Mesothelial cell of epicardium (in vitro differentiated cells): Measurements from ENCODE around the gene LRRC1. TPM values are rescaled to one million over a fixed set of nuclear protein-coding genes. Genes with fewer than 3 reads are reported as not detected.
A peak's percentile ranks its signal among the peaks of the same experiment; 100 is the strongest.

Source experiments
- DNase-seq, 2 experiments: peaks; one replicate each; pipeline ENCODE4 v3.0.0; 2021; ENCODE audit warnings: low spot score in 2 of 2; ENCODE audit not compliant: unreplicated experiment in 2 of 2
- H3K27ac Mint-ChIP-seq: 2 replicates; pipeline ENCODE4 v1.8.0; 2021; ENCODE audit warnings: mixed read lengths
- H3K27me3 Mint-ChIP-seq: 2 replicates; pipeline ENCODE4 v1.8.0; 2021; ENCODE audit warnings: low read depth, mixed read lengths
- H3K36me3 Mint-ChIP-seq: 2 replicates; pipeline ENCODE4 v1.8.0; 2021; ENCODE audit warnings: mixed read lengths
- H3K4me1 Mint-ChIP-seq: 2 replicates; pipeline ENCODE4 v1.8.0; 2021; ENCODE audit warnings: mixed read lengths
- H3K4me3 Mint-ChIP-seq: 2 replicates; pipeline ENCODE4 v1.8.0; 2021; ENCODE audit warnings: mild to moderate bottlenecking, moderate library complexity, mixed read lengths
- H3K9me3 Mint-ChIP-seq: 2 replicates; pipeline ENCODE4 v1.8.0; 2021; ENCODE audit warnings: mixed read lengths
- total RNA-seq: library from RNA; stranded (reverse); gene quantifications from 3 replicates; pipeline ENCODE4 v1.2.1, GENCODE V29; 2021
- TF ChIP-seq, protein P1 (sequence below): fragments of 200-600 bp; sonication (generic); IDR thresholded peaks from one replicate; pipeline ENCODE4 v1.5.0; 2021; ENCODE audit warnings: antibody characterized with exemption; ENCODE audit not compliant: unreplicated experiment

Gene LRRC1
- total RNA-seq, 1 donor from 2014 or later, result 30.4 TPM

DNA sequence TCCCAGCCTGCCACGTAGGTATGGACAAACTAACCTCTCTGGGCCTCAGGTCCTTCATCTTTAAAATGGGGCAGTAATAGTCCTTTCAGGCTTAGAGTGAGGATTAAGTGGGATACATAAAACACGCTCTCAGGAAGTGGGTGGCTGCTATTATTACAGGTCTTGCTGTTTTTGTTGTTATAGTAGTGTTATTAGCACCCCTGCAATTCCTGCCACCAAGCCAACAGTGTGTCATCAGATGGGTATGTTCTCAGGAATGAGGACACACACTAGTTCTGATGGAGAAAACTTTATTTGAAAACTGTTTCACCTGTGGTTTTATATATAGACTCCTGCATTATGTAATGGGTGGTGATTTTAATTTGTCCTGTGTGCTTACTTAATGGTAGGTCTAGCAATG, 131.7 kb downstream of the LRRC1 start:
- peak overlapping the region; percentile 86 for H3K27ac Mint-ChIP-seq
- no peak overlapping the region for H3K4me3 Mint-ChIP-seq
- TF ChIP-seq, protein P1, sequence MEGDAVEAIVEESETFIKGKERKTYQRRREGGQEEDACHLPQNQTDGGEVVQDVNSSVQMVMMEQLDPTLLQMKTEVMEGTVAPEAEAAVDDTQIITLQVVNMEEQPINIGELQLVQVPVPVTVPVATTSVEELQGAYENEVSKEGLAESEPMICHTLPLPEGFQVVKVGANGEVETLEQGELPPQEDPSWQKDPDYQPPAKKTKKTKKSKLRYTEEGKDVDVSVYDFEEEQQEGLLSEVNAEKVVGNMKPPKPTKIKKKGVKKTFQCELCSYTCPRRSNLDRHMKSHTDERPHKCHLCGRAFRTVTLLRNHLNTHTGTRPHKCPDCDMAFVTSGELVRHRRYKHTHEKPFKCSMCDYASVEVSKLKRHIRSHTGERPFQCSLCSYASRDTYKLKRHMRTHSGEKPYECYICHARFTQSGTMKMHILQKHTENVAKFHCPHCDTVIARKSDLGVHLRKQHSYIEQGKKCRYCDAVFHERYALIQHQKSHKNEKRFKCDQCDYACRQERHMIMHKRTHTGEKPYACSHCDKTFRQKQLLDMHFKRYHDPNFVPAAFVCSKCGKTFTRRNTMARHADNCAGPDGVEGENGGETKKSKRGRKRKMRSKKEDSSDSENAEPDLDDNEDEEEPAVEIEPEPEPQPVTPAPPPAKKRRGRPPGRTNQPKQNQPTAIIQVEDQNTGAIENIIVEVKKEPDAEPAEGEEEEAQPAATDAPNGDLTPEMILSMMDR, result no peak
- H3K36me3 Mint-ChIP-seq, result peaks cover 9% of the 10 kb centered on the region
- peaks cover 57% of the 10 kb centered on the region for H3K4me1 Mint-ChIP-seq
- H3K27me3 Mint-ChIP-seq, result no peaks in the 10 kb centered on the region
- no peak for DNase-seq
- H3K9me3 Mint-ChIP-seq, result no peaks in the 10 kb centered on the region

DNA sequence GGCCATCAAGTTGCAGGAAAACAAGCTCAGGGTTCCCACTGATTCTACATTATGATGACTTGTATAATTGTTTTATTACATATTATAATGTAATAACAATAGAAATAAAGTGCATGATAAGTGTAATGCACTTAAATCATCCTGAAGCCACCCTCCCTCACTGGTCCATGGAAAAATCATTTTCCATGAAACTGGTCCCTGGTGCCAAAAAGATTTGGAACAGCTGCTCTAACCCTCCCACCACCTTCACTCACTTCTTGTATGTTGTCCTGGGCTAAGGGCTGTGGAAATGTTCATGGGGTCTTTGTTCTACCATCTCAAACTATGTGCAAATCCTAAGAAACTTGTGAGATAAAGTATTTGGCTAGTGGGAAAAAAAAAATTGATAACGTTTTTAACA, 133.8 kb downstream of the LRRC1 start:
- Mint-ChIP-seq H3K4me1 (peaks cover 55% of the 10 kb centered on the region), H3K36me3 (peaks cover 4% of the 10 kb centered on the region), H3K27me3 (no peaks in the 10 kb centered on the region), H3K9me3 (no peaks in the 10 kb centered on the region), H3K4me3 (no peak overlapping the region), H3K27ac (peak overlapping the region; percentile 14)
- TF ChIP-seq, protein P1, result no peak
- no peak for DNase-seq

DNA sequence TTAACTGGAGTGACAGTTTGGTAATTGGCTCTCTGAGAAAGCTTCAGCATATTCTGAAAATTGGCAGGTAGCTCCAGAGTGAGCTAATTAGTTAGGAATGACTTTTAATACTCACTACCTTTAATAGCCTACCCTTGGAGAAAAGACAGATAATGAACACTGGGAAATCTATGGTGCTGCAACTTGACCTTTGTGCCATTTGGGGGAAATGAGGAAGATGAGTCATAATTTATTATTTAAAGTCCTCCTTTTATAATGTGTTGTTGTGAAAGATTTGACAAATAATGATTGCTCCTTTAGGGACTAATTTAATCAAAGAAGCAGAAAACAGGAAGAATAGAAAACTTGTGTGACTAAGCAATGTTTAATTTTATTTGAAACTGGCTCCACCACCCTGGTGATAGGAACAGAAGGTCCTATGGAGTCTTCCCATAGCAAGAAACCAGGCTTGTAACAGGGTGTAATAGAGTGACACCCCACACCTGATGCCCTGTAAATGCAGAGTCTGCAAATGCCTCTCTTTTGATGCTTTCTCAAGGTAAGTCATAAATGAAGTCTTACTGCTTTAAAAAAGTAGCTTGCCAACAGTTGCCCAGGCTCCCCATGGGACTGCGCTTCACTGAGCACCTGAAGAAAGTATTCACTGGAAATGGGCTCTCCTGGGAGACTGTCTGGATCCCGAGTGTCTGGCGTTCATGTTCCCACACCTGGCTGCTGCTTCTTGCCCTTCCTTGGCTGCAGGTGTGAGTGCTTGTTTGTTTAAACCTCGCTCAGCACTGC, 134.4 kb downstream of the LRRC1 start:
- DNase-seq, result no peak
- no peaks in the 10 kb centered on the region for H3K27me3 Mint-ChIP-seq
- H3K9me3 Mint-ChIP-seq, result no peaks in the 10 kb centered on the region
- TF ChIP-seq, protein P1, result no peak
- H3K27ac Mint-ChIP-seq, result peak overlapping the region; percentile 14
- H3K4me3 Mint-ChIP-seq, result no peak overlapping the region
- H3K36me3 Mint-ChIP-seq, result peaks cover 4% of the 10 kb centered on the region
- H3K4me1 Mint-ChIP-seq, result peaks cover 56% of the 10 kb centered on the region

DNA sequence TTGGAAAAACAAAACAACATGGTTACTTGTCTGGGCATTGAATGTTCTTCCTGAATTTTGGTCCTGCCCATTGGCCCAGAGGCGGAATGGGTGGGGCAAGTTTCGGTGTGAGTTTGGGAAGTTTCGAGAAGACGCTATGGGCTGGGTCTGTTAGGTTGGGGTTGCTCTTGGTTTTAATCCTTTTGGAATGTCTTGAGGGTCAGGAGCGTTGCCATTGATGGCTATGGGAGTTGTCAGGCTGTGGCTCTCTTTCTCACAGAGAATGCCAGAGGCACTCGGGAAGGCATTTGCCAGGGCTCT, 135.0 kb downstream of the LRRC1 start:
- TF ChIP-seq, protein P1, result no peak
- Mint-ChIP-seq H3K4me1 (peaks cover 53% of the 10 kb centered on the region), H3K4me3 (no peak overlapping the region), H3K36me3 (peaks cover 4% of the 10 kb centered on the region), H3K27me3 (no peaks in the 10 kb centered on the region), H3K9me3 (no peaks in the 10 kb centered on the region), H3K27ac (no peak overlapping the region)
- no peak for DNase-seq

DNA sequence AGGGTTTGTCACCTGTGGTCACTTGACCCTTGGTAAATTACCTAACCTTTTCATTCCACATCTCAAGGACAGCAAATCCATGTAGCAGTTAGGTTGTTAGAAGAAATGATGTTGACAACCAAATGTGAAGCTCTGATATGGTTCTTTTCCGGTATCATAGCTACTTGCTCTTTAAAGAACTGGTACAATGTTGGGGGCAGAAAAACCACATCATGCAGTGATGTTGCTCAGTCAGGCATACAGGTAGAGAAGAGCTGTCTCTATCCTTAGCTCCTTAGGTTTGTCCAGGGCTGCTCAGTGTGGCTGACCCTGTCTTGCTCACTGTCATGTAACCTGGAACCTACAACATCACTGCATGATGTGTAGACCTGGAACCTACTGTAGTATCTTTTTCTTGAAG, 135.5 kb downstream of the LRRC1 start:
- Mint-ChIP-seq H3K27me3 (no peaks in the 10 kb centered on the region), H3K4me3 (no peak overlapping the region), H3K9me3 (no peaks in the 10 kb centered on the region), H3K27ac (no peak overlapping the region), H3K36me3 (peaks cover 4% of the 10 kb centered on the region), H3K4me1 (peaks cover 48% of the 10 kb centered on the region)
- DNase-seq, result no peak
- TF ChIP-seq, protein P1, result no peak
